ENCODE measurements around the gene CPNE1.

The CPNE1 gene

DNA sequence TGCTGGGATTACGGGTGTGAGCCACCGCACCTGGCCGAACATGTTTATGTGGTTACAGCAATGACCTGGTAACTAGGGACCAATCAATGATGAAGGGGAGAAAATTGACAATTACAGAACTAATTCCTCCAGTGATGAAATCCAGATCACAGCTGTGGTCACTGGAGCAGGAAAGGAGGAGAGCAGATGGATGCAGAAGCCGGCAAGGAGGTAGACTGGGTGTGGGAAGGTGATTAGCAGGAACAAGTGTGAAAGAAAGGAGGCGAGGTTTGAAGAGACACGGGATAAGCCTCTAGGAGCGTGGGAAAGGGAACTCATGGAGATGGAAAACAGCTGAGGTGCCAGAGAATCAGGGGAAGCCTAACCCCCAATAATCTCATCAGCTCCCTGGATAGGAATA is 66.2 kb downstream of the CPNE1 start:
- peak; percentile 60 for DNase-seq

DNA sequence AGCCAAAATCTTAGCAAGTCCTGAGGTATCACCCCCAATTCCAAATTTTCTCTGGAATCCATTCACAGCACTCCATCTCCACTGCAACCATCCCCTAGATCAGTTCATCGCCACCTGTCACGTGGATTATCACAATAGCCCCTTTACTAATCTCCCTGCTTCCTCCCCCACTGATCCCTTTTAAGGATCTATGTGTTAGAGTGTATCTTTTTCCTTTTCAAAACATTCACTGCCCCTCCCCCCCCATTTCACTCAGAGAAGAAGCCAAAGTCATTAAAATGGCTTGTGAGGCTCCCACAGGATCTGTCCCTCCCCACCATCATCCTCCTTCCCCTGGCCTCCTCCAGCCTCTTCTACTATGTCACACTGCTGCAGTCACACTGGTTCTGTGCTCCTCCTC is 67.5 kb downstream of the CPNE1 start:
- DNase-seq: peak; percentile 76

DNA sequence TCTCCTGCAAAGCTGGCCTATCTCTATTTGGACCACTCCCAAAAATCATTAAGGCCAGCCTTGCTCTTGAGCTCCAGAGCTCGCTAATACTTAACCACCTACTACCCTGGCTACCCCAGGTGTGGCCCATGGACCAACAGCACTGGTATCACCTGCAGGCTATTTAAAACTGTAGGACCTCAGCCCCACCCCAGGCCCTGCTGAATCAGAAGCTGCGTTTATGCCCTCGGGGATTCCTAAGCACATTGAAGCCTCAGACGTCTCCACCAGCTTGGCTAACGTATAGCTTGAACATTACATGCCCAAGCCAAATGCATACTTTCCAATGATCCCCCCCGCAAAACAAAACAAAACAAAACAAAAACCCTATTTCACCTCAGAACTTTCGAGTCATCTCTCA is 68.8 kb downstream of the CPNE1 start:
- DNase-seq: no peak

DNA sequence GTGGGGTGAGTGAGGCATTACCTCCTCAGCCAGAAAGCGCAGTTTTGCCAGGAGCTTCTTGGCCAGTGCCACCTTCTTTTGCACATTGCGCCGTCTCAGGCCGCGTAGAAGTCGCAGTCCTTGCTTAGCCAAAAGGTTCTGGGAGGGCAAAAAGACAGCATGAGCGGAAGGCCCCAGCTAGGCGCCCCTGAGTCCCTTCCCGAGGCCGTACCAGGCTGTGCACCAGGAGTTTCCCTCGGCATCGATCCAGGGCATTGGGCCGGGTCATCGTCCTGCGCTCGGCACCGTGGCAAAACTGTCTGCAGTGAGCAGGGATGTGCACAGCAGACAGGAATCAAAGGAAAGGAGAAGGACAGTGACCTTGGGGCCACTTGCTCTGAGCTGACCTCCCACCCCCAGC is 69.2 kb downstream of the CPNE1 start:
- no peak for DNase-seq

DNA sequence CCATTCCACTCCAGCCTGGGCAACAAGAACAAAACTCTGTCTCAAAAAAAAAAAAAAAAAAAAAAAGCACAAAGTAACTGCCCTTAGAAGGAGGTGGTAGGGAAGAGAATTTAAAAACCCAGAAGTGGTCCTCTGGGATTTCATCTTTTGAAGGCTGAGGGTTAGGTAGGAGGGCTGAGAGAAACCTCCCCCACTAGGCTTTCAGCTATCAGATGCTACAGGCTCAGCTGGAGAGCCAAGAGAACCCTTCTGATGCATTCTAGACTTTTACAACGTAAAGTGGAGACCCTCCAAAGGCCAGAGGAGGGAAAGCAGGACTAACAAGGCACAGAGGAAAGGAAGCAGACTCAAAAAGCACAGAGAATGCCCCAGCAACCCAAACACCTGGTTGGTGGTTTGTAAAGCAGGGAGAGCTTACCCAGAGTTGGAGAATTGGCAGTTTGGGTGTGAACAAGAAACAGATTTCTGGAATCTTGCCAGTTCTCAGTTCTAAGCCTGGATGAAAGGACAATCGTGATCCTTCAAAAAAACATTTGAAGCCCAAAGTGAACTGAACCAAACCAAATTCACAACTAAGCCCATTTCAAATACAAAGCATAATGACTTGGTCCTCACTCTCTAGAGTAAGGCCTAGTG is 72.2 kb downstream of the CPNE1 start:
- DNase-seq: no peak

DNA sequence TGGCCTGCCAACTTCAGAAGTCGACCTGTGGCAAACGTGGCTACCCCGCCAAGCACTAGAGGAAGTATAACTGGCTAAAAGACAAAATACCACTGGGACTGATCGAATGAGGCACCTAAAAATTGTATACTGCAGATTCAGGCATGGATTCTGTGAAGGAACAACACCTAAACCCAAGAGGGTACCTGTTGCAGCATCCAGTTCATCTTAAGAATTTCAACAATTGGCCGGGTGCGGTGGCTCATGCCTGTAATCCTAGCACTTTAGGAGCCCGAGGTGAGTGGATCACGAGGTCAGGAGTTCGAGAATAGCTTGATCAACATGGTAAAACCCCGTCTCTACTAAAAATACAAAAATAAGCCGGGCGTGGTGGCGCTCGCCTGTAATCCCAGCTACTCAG is 76.3 kb downstream of the CPNE1 start:
- no peak for DNase-seq

DNA sequence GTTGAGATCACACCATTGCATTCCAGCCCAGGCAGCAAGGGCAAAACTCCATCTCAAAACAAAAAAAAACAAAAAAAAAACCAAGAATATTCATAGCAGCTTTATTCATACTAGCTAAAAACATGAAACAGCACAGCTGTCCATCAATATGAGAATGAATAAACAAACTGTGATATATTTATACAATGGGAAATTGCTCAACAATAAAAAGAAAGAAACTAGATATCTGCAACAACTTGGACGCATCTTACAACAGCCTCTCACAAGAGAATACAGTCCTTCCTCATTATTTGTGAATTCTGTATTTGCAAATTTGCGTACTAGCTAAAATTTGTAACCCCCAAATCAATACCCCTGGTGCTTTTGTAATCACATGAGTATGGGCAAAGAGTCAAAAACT is 77.3 kb downstream of the CPNE1 start:
- DNase-seq: no peak

DNA sequence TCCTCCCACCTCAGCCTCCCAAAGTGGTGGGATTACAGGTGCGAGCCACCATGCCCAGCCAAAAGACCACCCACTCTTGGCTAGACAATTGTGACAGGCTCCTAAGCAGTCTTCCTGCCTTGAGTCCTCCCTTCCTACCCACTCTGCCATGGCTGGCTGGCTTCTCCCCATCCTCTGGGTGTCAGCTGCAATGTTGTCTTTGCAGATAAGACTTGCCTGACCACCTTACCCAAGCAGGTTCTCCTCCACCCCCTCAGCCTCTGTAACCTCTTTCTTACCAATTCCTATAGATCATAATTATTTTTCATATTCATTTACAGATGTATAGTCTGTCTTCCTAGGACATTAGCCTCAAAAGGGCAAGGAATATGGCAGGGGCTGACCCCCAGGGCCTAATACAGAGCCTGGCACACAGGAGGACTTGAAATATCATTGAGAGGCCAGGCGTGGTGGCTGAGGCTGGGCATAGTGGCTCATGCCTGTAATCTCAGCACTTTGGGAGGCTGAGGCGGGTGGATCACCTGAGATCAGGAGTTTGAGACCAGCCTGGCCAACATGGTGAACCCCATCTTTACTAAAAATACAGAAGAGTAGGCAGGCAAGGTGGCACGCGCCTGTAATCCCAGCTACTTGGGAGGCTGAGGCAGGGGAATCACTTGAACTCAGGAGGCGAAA is 77.8 kb downstream of the CPNE1 start:
- no peak for DNase-seq

DNA sequence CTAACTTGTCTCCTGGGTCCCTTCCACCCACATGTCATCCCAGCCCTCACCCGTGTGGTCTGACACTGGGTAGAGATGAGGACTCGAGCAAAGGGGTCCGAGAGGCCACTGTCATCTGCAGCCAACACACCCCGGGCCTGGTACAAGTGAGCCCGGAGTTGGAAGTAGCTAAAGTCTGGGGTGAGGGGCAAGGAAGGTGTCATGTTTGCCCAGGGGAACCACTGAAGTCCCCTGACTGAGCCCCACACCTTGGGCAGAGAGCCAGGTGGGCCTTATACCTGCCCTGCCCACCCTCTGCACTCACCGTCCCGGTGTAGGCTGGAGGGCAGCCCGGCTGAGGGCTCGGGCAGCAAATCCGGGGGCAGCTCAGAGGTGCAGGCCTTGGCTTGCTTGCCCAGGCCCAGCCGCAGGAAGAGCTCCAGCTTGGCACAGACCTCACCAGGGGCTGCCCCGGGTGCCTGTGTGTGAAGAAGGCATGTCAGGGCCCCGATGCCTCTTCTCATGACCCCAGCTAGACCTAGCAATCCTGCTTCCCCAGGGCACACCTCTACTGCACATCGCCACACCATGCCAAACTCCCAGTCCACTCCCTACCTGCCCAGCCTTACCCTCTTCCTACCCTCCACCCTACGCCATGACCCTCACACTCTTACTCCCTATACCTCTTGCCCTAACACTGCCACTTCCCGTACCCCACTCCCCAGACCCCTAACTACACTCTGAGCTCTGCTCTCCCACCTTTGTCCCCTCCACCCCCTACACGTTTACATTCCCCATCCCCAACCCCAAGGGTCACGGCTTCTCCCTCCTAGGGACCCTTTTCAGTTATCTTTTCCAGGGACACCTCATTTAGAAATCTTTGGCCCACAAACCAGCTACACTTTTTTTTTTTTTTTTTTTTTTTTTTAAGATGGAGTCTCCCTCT is 80.8 kb downstream of the CPNE1 start:
- no peak for DNase-seq

DNA sequence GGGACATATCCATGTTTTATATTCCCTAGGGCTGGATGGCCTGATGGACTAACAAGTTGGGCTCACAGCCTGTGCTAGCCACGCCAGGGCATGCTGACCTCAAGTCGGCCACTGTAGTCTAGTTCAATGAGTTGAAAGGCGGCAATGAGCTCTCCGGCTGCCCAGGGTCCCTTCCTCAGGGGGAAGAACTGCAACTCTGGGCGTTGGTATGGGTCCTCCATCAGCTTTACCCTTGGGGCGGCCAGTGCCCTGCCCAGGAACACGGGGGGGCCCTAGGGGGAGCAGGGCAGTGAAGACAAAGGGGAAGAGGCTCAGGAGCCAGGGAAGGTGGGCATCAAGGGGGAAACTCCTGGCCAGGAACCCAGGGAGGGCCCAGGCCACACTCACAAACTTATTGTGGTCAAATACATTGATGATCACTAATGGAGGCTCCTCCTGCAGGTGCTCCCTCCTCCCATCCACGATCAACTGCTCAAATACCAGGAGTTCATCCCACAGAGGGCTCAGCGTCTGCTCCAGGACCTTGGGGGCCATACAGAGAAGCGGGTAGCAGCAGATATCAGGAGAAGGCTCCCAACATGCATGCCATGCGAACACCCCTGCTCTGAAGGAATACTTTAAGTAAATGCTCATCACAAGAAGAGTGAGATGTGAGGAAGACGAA is 81.8 kb downstream of the CPNE1 start:
- no peak for DNase-seq

DNA sequence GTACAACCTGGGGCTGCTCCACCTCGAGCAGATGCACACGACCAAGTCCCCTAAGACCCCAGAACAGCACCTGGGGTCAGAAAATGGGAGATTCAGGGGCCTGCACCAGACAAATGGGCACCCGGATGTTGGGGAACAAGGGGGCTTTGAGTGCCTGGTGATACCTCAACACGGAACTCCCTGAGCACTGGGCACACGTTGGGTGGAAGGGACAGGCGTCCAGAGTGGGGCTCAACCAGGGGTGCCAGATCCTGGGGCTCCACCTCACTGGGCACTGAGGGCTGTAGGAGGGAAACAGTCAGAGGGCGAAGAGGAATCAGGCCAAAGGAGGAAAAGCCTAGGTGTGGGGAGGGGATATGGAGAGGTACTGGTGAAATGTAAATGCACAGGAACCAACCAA is 82.6 kb downstream of the CPNE1 start:
- no peak for DNase-seq

DNA sequence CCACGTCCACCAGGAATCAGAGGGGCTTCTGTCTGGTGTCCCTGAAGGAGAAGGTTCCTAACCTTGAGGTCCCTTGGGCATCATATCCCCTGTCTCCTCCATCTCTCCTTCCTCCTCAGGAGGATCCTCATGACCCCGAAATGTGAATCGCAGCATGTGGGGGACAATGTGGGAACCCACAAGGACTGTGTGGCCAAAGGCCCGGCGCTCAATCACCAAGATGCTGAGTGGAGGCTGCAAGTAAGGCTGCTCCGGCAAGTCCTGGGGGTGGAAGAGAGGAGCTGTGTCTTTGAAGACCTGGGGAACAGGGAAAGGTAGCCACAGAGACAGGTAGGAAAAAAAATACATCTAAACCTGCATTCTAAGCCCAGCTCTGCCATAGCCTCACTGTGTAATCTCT is 85.5 kb downstream of the CPNE1 start:
- no peak for DNase-seq

DNA sequence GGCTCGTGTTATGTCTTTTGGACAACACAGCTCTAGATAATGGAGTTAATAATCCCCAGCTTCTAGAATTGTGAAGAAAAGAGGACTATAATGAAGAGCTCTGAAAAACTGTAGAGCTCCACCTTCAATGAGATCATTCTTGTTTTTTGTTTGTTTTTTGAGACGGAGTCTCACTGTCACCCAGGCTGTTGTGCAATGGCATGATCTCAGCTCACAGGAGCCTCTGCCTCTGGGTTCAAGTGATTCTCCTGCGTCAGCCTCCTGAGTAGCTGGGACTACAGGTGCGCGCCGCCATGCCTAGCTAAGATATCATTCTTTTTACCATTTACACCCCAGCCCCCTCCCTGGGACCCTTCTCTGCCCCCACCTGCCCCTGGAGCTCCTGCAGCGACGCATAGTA is 86.2 kb downstream of the CPNE1 start:
- DNase-seq: no peak

DNA sequence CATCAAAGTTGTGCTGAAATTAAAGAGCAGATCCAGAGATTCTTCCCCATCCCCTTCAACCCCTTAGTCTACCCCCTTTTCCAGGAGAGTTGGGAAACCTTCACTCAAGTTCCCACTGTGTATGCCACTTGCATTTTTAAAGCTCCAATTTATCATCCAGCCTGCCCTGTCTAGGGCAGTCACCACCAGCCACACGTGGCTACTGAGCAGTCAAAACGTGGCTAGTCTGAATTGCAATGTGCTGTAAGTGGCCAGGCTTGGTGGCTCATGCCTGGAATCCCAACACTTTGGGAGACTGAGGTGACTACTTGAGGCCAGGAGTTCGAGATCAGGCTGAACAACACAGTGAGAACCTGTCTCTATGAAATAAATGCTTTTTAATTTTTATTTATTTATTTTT is 87.9 kb downstream of the CPNE1 start:
- DNase-seq: no peak
